H1 (cell line): ENCODE results near the gene RRP1. TPM values are rescaled to one million over a fixed set of nuclear protein-coding genes. Genes with fewer than 3 reads are reported as not detected.

ENCODE experiments used
- CTCF ChIA-PET: fragments of 300-600 bp; sonication (Branson Sonifier 250); formaldehyde crosslinking; loops from one replicate; lab custom pipeline; 2021; ENCODE audit not compliant: partially characterized antibody; lab: Charles Lee
- POLR2A ChIA-PET: fragments of 300-600 bp; sonication (Branson Sonifier 250); formaldehyde crosslinking; loops from one replicate; lab custom pipeline; 2021; ENCODE audit warnings: inconsistent platforms; ENCODE audit not compliant: partially characterized antibody; lab: Charles Lee
- DNase-seq, 2 experiments: peaks; one replicate each; pipeline versions ENCODE4 v3.0.0 to v3.0.0-alpha.2; 2010 to 2022; ENCODE audit warnings: low spot score in 2 of 2, low read depth in 1 of 2, mixed read lengths in 1 of 2
- FAIRE-seq: peaks from 2 replicates; lab custom pipeline; 2011; peaks lifted over from hg19 to GRCh38; lab: Jason Lieb, UNC
- H2AFZ ChIP-seq: 2 replicates; pipeline ENCODE4 v1.8.1; 2012; ENCODE audit warnings: low read length, inconsistent platforms
- H2AK5ac ChIP-seq: 2 replicates; pipeline ENCODE4 v1.6.1; 2013; ENCODE audit warnings: low read depth, low read length
- H2BK120ac ChIP-seq: replicated peaks from 2 replicates; pipeline ENCODE3; 2013; ENCODE audit warnings: low read depth, low read length, inconsistent platforms
- H2BK12ac ChIP-seq: 2 replicates; pipeline ENCODE4 v1.6.1; 2013; ENCODE audit warnings: low read depth, low read length
- H2BK15ac ChIP-seq: 2 replicates; pipeline ENCODE4 v1.6.1; 2013; ENCODE audit warnings: low read length
- H2BK20ac ChIP-seq: 2 replicates; pipeline ENCODE4 v1.6.1; 2013; ENCODE audit warnings: low read length
- H2BK5ac ChIP-seq: 2 replicates; pipeline ENCODE4 v1.6.1; 2013; ENCODE audit warnings: low read depth, low read length
- H3K14ac ChIP-seq: 2 replicates; pipeline ENCODE4 v1.6.1; 2013; ENCODE audit warnings: inconsistent platforms; ENCODE audit not compliant: insufficient read length
- H3K18ac ChIP-seq: 2 replicates; pipeline ENCODE4 v1.6.1; 2013; ENCODE audit warnings: low read length; ENCODE audit errors: extremely low read depth
- H3K23ac ChIP-seq: 2 replicates; pipeline ENCODE4 v1.6.1; 2013; ENCODE audit warnings: inconsistent platforms; ENCODE audit not compliant: insufficient read length
- H3K23me2 ChIP-seq: 2 replicates; pipeline ENCODE4 v1.6.1; 2013; ENCODE audit warnings: low read depth, low read length
- H3K27ac ChIP-seq: 2 replicates; pipeline ENCODE4 v1.6.1; 2011; ENCODE audit warnings: low read depth, low read length, inconsistent platforms
- H3K27me3 ChIP-seq, 4 experiments: replicated peaks in 1 of 4; 1 replicate in 1 of 4; 2 replicates in 3 of 4; pipeline versions ENCODE4 v1.6.1 to v1.8.1; 2011 to 2013; ENCODE audit warnings: low read length in 3 of 4, mild to moderate bottlenecking in 3 of 4, inconsistent platforms in 2 of 4, mixed read lengths in 2 of 4, moderate library complexity in 1 of 4; ENCODE audit not compliant: control insufficient read depth in 3 of 4, insufficient read depth in 3 of 4; ENCODE audit errors: extremely low read depth in 1 of 4
- H3K36me3 ChIP-seq, 4 experiments: 2 replicates each; pipeline versions ENCODE4 v1.6.1 to v1.8.1; 2011 to 2013; ENCODE audit warnings: mild to moderate bottlenecking in 4 of 4, low read length in 3 of 4, moderate library complexity in 2 of 4, control low read depth in 1 of 4, inconsistent platforms in 1 of 4; ENCODE audit not compliant: insufficient read depth in 4 of 4, control insufficient read depth in 2 of 4
- H3K4ac ChIP-seq: replicated peaks from 2 replicates; pipeline ENCODE3; 2013; ENCODE audit warnings: low read length, low read depth, mixed read lengths, inconsistent platforms; ENCODE audit not compliant: insufficient read length
- H3K4me1 ChIP-seq, 4 experiments: replicated peaks in 1 of 4; 1 replicate in 1 of 4; 2 replicates in 3 of 4; pipeline versions ENCODE4 v1.6.1 to v1.8.1; 2011 to 2013; ENCODE audit warnings: low read length in 3 of 4, inconsistent platforms in 2 of 4, mixed read lengths in 1 of 4; ENCODE audit not compliant: insufficient read depth in 4 of 4, control insufficient read depth in 3 of 4
- H3K4me2 ChIP-seq, 2 experiments: 2 replicates each; pipeline versions ENCODE4 v1.6.1 to v1.8.1; 2011 to 2013; ENCODE audit warnings: low read depth in 2 of 2, low read length in 2 of 2, control low read depth in 1 of 2, inconsistent platforms in 1 of 2, mild to moderate bottlenecking in 1 of 2; ENCODE audit not compliant: insufficient read depth in 1 of 2
- H3K4me3 ChIP-seq, 4 experiments: fragments of 200-600, 300-600 bp in 1 of 4; sonication (generic), shearing (Covaris generic), sonication (Bioruptor Twin) in 1 of 4; 2 replicates each; pipeline versions ENCODE4 v1.5.1 to v1.8.1; 2011 to 2016; ENCODE audit warnings: low read length in 4 of 4, low read depth in 3 of 4, control low read depth in 2 of 4, inconsistent platforms in 2 of 4, mild to moderate bottlenecking in 2 of 4, mixed read lengths in 1 of 4, moderate library complexity in 1 of 4; ENCODE audit not compliant: insufficient read depth in 2 of 4; ENCODE audit errors: extremely low read depth in 1 of 4
- H3K56ac ChIP-seq: replicated peaks from 2 replicates; pipeline ENCODE3; 2013; ENCODE audit warnings: low read depth, mild to moderate bottlenecking, mixed read lengths, low read length, inconsistent platforms; ENCODE audit not compliant: insufficient read length
- H3K79me1 ChIP-seq: 2 replicates; pipeline ENCODE4 v1.6.1; 2013; ENCODE audit warnings: low read depth, low read length, control low read depth
- H3K79me2 ChIP-seq, 2 experiments: 2 replicates each; pipeline versions ENCODE4 v1.6.1 to v1.8.1; 2012 to 2013; ENCODE audit warnings: low read length in 2 of 2, mild to moderate bottlenecking in 2 of 2, inconsistent platforms in 1 of 2; ENCODE audit not compliant: insufficient read depth in 2 of 2, control insufficient read depth in 1 of 2
- H3K9ac ChIP-seq, 4 experiments: replicated peaks in 1 of 4; 1 replicate in 1 of 4; 2 replicates in 3 of 4; pipeline versions ENCODE4 v1.6.1 to v1.8.1; 2011 to 2013; ENCODE audit warnings: low read depth in 3 of 4, low read length in 3 of 4, control low read depth in 2 of 4, mild to moderate bottlenecking in 2 of 4, moderate library complexity in 2 of 4, inconsistent platforms in 1 of 4; ENCODE audit errors: extremely low read depth in 1 of 4
- H3K9me3 ChIP-seq, 2 experiments: 2 replicates each; pipeline versions ENCODE4 v1.6.1 to v1.8.1; 2012 to 2013; ENCODE audit warnings: mild to moderate bottlenecking in 2 of 2, moderate library complexity in 2 of 2, control low read depth in 1 of 2, inconsistent platforms in 1 of 2, low read depth in 1 of 2, low read length in 1 of 2, mixed read lengths in 1 of 2; ENCODE audit not compliant: insufficient read depth in 2 of 2
- H4K20me1 ChIP-seq, 2 experiments: replicated peaks in 1 of 2; 2 replicates each; pipeline versions ENCODE3 to v1.8.1; 2011 to 2013; ENCODE audit warnings: inconsistent platforms in 2 of 2, low read length in 2 of 2, mild to moderate bottlenecking in 1 of 2; ENCODE audit not compliant: insufficient read depth in 2 of 2, control insufficient read depth in 1 of 2
- H4K5ac ChIP-seq: 2 replicates; pipeline ENCODE4 v1.6.1; 2013; ENCODE audit warnings: low read length, low read depth, mixed read lengths, inconsistent platforms; ENCODE audit not compliant: insufficient read length
- H4K8ac ChIP-seq: 2 replicates; pipeline ENCODE4 v1.8.0; 2013; ENCODE audit warnings: mild to moderate bottlenecking, moderate library complexity, low read length, inconsistent platforms; ENCODE audit not compliant: insufficient read depth; ENCODE audit errors: extremely low read depth
- H4K91ac ChIP-seq: replicated peaks from 2 replicates; pipeline ENCODE3; 2013; ENCODE audit warnings: low read length, mixed read lengths, inconsistent platforms; ENCODE audit not compliant: insufficient read length
- ASH2L ChIP-seq: fragments of 200-600, 300-600 bp; sonication (generic); IDR thresholded peaks from one replicate; pipeline ENCODE4 v1.7.1; 2017; ENCODE audit warnings: low read length
- BRCA1 ChIP-seq: IDR thresholded peaks from 2 replicates; pipeline ENCODE4 v1.6.1; 2012; ENCODE audit warnings: low read depth, low read length, improper control_type of control experiment
- CHD2 ChIP-seq: IDR thresholded peaks from 2 replicates; pipeline ENCODE4 v1.6.1; 2012; ENCODE audit warnings: low read length, improper control_type of control experiment
- EZH2 ChIP-seq: fragments of 200-600 bp; sonication (generic); IDR thresholded peaks from 2 replicates; pipeline ENCODE4 v1.7.1; 2012; ENCODE audit warnings: low read depth, mild to moderate bottlenecking, moderate library complexity, low read length, inconsistent platforms; ENCODE audit not compliant: severe bottlenecking
- FOSL1 ChIP-seq: IDR thresholded peaks from 2 replicates; pipeline ENCODE4 v1.6.1; 2011; ENCODE audit warnings: mild to moderate bottlenecking, low read depth, low read length, moderate library complexity; ENCODE audit not compliant: insufficient read depth
- JUND ChIP-seq: IDR thresholded peaks from 2 replicates; pipeline ENCODE4 v1.6.1; 2011; ENCODE audit warnings: mild to moderate bottlenecking, improper control_type of control experiment, low read length
- KDM1A ChIP-seq: fragments of 200-600, 300-600 bp; sonication (generic); IDR thresholded peaks from 2 replicates; pipeline ENCODE4 v1.7.1; 2016; ENCODE audit warnings: mild to moderate bottlenecking, low read length, borderline replicate concordance
- KDM5A ChIP-seq: fragments of 200-600 bp; IDR thresholded peaks from 2 replicates; pipeline ENCODE4 v1.7.1; 2012; ENCODE audit warnings: mild to moderate bottlenecking, low read length, inconsistent platforms, mixed read lengths
- PHF8 ChIP-seq: fragments of 200-600 bp; sonication (generic); conservative IDR thresholded peaks from 2 replicates; pipeline ENCODE4 v1.7.1; 2012; ENCODE audit warnings: low read depth, mild to moderate bottlenecking, inconsistent platforms, low read length, moderate library complexity
- POU5F1 ChIP-seq: IDR thresholded peaks from 2 replicates; pipeline ENCODE4 v1.6.1; 2011; ENCODE audit warnings: low read depth, mild to moderate bottlenecking, low read length, moderate library complexity
- SIRT6 ChIP-seq: IDR thresholded peaks from one replicate; pipeline ENCODE4 v1.7.1; 2012; ENCODE audit warnings: low read length, inconsistent platforms
- SP2 ChIP-seq: IDR thresholded peaks from 2 replicates; pipeline ENCODE4 v1.6.1; 2012; ENCODE audit warnings: mild to moderate bottlenecking, low read length, inconsistent platforms
- TAF1 ChIP-seq: IDR thresholded peaks from 2 replicates; pipeline ENCODE4 v1.6.1; 2011; ENCODE audit warnings: mild to moderate bottlenecking, low read depth, low read length
- TBP ChIP-seq: IDR thresholded peaks from 2 replicates; pipeline ENCODE4 v1.6.1; 2011; ENCODE audit warnings: low read depth, low read length, improper control_type of control experiment
- YY1 ChIP-seq: IDR thresholded peaks from 2 replicates; pipeline ENCODE4 v1.6.1; 2011; ENCODE audit warnings: low read depth, mild to moderate bottlenecking, low read length
- WGBS, 2 experiments: shearing (Covaris generic) in 1 of 2; methylation state at CpG; one replicate each; pipeline versions ENCODE4 v1.1.6 to v1.1.7; 2013 to 2015; ENCODE audit warnings: low lambda C conversion rate in 2 of 2, mixed read lengths in 2 of 2, inconsistent platforms in 1 of 2, low coverage in 1 of 2, missing lambda C conversion rate in 1 of 2; ENCODE audit not compliant: insufficient replicate concordance in 2 of 2, insufficient coverage in 1 of 2, insufficient read length in 1 of 2; ENCODE audit errors: extremely low coverage in 1 of 2, missing lambda C conversion rate in 1 of 2; 5-methylcytosine and 5-hydroxymethylcytosine counted together
- polyA plus RNA-seq, 7 experiments: library from polyadenylated mRNA; depleted of rRNA in 3 of 7; stranded (reverse) in 5 of 7; unstranded in 2 of 7; fragments of >200 nt in 5 of 7; fragments of 200-250 nt in 2 of 7; gene quantifications; 1 replicate in 5 of 7; 2 replicates in 1 of 7; 4 replicates in 1 of 7; pipeline versions ENCODE4 v1.2.1 to v1.2.3, GENCODE V29; 2011 to 2013; ENCODE audit warnings: missing spikeins in 2 of 7, mixed read lengths in 2 of 7
- total RNA-seq: library from RNA; stranded (reverse); fragmentation: NEBNext Ultra II Directional; extraction: Animal tissue kit (Norgen Biotek cat#: 25700); gene quantifications from 2 replicates; pipeline ENCODE4 v1.2.1, GENCODE V29; 2021
- TF ChIP-seq, protein P1 (sequence below): IDR thresholded peaks from 2 replicates; pipeline ENCODE4 v1.6.1; 2012; ENCODE audit warnings: inconsistent platforms

RRP1 gene
- total and polyA plus RNA-seq, 2 of the 8 experiments (the other 6 are each of a cell fraction or from before 2014, with no cell fraction given), result 11.6 to 55.2 TPM

DNA sequence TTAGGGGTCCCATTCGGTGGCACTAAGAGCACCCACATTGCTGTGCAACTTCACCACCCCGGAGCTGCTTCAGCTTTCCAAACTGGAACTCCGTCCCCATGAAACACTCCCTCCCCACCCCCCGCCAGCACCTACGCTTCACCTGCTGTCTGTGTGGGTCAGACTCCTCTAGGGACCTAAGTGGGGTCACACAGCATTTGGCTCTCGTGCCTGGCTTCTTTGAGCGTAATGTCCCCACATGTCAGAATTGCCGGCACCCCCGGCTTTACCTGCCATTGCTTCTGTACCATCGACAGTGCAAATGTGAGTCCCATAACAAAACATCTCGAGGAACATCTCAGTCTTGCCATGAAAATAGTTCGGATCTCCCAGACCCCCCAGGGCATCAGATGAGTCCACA, 39.8 kb downstream of the RRP1 start:
- no peak overlapping the region for H2AK5ac ChIP-seq
- no peak overlapping the region for H4K8ac ChIP-seq
- H3K14ac ChIP-seq, result no peak overlapping the region
- FAIRE-seq, result no peak
- H3K56ac ChIP-seq, result no peak overlapping the region
- H2BK12ac ChIP-seq, result no peak overlapping the region
- H2BK120ac ChIP-seq, result no peak overlapping the region
- TF ChIP-seq JUND (no peak), SIRT6 (no peak), KDM5A (no peak), TBP (no peak), PHF8 (no peak), BRCA1 (no peak), CHD2 (no peak), YY1 (no peak), POU5F1 (no peak), EZH2 (no peak), FOSL1 (no peak), TAF1 (no peak), SP2 (no peak), KDM1A (no peak), ASH2L (no peak)
- TF ChIP-seq, protein P1, sequence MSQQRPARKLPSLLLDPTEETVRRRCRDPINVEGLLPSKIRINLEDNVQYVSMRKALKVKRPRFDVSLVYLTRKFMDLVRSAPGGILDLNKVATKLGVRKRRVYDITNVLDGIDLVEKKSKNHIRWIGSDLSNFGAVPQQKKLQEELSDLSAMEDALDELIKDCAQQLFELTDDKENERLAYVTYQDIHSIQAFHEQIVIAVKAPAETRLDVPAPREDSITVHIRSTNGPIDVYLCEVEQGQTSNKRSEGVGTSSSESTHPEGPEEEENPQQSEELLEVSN, result no peak
- TF ChIP-seq, all 59 proteins: peak for 0
- Histone ChIP-seq H2BK20ac (no peak overlapping the region), H3K4me3 (no peak overlapping the region), H3K9me3 (no peaks in the 10 kb centered on the region), H3K4me2 (no peak overlapping the region), H3K9ac (no peak overlapping the region), H4K20me1 (no peaks in the 10 kb centered on the region), H3K4me1 (peaks cover 0 to 7% (median 4%) of the 10 kb centered on the region in 4 experiments; a peak in 3 of 7 replicates), H3K18ac (no peak overlapping the region), H3K79me1 (no peaks in the 10 kb centered on the region), H3K27me3 (no peaks in the 10 kb centered on the region), H3K79me2 (no peaks in the 10 kb centered on the region), H4K5ac (no peak overlapping the region), H3K4ac (no peak overlapping the region), H2BK5ac (no peak overlapping the region), H4K91ac (no peak overlapping the region), H3K27ac (no peak overlapping the region), H2BK15ac (no peak overlapping the region), H2AFZ (no peak overlapping the region), H3K23me2 (no peaks in the 10 kb centered on the region), H3K36me3 (no peaks in the 10 kb centered on the region), H3K23ac (no peak overlapping the region)
- CTCF ChIA-PET, result interaction anchor here (0.9 to 1.9 kb wide), 5 partner anchors 8 to 112 kb away, joined by 3 to 6 read pairs (median 3); partner anchors contain the start of gene RRP1
- WGBS, 2 experiments, result 94% methylated on average over 12 of the region's 12 CpGs; no CpG with 5 or more reads in 1 of the 2 experiments
- no peak for DNase-seq
- POLR2A ChIA-PET, result no interaction called here
